HCT116 (cell line): ENCODE data around the gene LIG3.

Experiments
- EGR1 ChIP-seq: IDR thresholded peaks from 2 replicates; pipeline ENCODE4 v1.6.1; 2012; ENCODE audit warnings: low read depth
- EZH2 ChIP-seq: fragments of 200-600 bp; sonication (generic); IDR thresholded peaks from 2 replicates; pipeline ENCODE4 v1.6.1; 2017; ENCODE audit warnings: antibody characterized with exemption, mixed run types
- JUND ChIP-seq: IDR thresholded peaks from 2 replicates; pipeline ENCODE4 v1.6.1; 2012
- POLR2A ChIP-seq: IDR thresholded peaks from 2 replicates; pipeline ENCODE4 v1.7.0; 2011; ENCODE audit warnings: borderline replicate concordance; ENCODE audit not compliant: insufficient read depth, insufficient read length; ENCODE audit errors: extremely low read depth
- POLR2AphosphoS5 ChIP-seq: IDR thresholded peaks from 2 replicates; pipeline ENCODE4 v1.6.1; 2011; ENCODE audit warnings: mild to moderate bottlenecking, low read depth, low read length, moderate library complexity
- RAD21 ChIP-seq: IDR thresholded peaks from 2 replicates; pipeline ENCODE4 v1.6.1; 2012; ENCODE audit warnings: low read depth, mild to moderate bottlenecking
- SIN3A ChIP-seq: IDR thresholded peaks from 2 replicates; pipeline ENCODE4 v1.6.1; 2012; ENCODE audit warnings: low read depth
- SP1 ChIP-seq: IDR thresholded peaks from 2 replicates; pipeline ENCODE4 v1.6.1; 2012; ENCODE audit warnings: low read depth
- YY1 ChIP-seq: IDR thresholded peaks from 2 replicates; pipeline ENCODE4 v1.6.1; 2011; ENCODE audit warnings: low read length, low read depth, moderate library complexity, mild to moderate bottlenecking; ENCODE audit not compliant: insufficient replicate concordance; ENCODE audit errors: extremely low read depth
- ZNF274 ChIP-seq: fragments of 200-500 bp; sonication (Bioruptor generic); IDR thresholded peaks from 2 replicates; pipeline ENCODE4 v1.6.1; 2014; ENCODE audit warnings: mild to moderate bottlenecking, low read depth, low read length, inconsistent platforms
- TF ChIP-seq, protein P1 (sequence below), 3 experiments: fragments of 200-600 bp in 1 of 3; sonication (generic) in 1 of 3; IDR thresholded peaks in 2 of 3; conservative IDR thresholded peaks in 1 of 3; 2 replicates each; pipeline ENCODE4 v1.5.1; 2012 to 2017; ENCODE audit warnings: low read depth in 2 of 3, low read length in 2 of 3, antibody characterized with exemption in 1 of 3, borderline replicate concordance in 1 of 3, control low read depth in 1 of 3, mild to moderate bottlenecking in 1 of 3, mixed read lengths in 1 of 3, mixed run types in 1 of 3, moderate library complexity in 1 of 3; ENCODE audit not compliant: insufficient read depth in 1 of 3
- TF ChIP-seq, protein P2 (sequence below): IDR thresholded peaks from 2 replicates; pipeline ENCODE4 v1.6.1; 2012; ENCODE audit warnings: low read depth
- TF ChIP-seq, protein P3 (sequence below): IDR thresholded peaks from 2 replicates; pipeline ENCODE4 v1.6.1; 2012

DNA sequence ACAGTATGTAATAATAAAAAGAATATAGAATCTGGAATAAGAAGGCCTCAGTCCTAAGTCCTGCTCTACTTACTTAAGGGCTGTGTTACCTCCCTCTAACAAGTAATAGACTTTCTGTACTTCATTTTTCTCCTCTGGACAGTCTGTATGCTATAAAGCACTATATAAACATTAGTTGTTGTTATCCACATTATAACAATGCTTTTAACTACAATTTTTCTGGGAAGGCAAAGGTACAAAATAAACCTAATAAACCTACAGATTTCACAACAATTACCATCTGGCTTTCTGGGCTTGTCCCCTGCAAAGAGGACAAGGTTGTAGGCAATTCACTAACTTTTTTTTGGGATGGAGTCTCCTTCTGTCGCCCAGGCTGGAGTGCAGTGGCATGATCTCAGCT, 50.5 kb downstream of the LIG3 start:
- TF ChIP-seq, protein P1, sequence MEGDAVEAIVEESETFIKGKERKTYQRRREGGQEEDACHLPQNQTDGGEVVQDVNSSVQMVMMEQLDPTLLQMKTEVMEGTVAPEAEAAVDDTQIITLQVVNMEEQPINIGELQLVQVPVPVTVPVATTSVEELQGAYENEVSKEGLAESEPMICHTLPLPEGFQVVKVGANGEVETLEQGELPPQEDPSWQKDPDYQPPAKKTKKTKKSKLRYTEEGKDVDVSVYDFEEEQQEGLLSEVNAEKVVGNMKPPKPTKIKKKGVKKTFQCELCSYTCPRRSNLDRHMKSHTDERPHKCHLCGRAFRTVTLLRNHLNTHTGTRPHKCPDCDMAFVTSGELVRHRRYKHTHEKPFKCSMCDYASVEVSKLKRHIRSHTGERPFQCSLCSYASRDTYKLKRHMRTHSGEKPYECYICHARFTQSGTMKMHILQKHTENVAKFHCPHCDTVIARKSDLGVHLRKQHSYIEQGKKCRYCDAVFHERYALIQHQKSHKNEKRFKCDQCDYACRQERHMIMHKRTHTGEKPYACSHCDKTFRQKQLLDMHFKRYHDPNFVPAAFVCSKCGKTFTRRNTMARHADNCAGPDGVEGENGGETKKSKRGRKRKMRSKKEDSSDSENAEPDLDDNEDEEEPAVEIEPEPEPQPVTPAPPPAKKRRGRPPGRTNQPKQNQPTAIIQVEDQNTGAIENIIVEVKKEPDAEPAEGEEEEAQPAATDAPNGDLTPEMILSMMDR (IDR thresholded peaks at IDR 0.05 in 2 of 3, conservative IDR thresholded peaks at IDR 0.05 in 1 of 3; ENCODE audit: borderline replicate concordance in 1 of 3, insufficient read depth in 1 of 3, low read depth in 2 of 3, low read length in 2 of 3), result no peak
- TF ChIP-seq POLR2AphosphoS5 (no peak), ZNF274 (no peak), EGR1 (no peak), SP1 (no peak), POLR2A (no peak), EZH2 (no peak), YY1 (no peak), JUND (no peak), SIN3A (no peak), RAD21 (no peak)
- TF ChIP-seq, protein P2, sequence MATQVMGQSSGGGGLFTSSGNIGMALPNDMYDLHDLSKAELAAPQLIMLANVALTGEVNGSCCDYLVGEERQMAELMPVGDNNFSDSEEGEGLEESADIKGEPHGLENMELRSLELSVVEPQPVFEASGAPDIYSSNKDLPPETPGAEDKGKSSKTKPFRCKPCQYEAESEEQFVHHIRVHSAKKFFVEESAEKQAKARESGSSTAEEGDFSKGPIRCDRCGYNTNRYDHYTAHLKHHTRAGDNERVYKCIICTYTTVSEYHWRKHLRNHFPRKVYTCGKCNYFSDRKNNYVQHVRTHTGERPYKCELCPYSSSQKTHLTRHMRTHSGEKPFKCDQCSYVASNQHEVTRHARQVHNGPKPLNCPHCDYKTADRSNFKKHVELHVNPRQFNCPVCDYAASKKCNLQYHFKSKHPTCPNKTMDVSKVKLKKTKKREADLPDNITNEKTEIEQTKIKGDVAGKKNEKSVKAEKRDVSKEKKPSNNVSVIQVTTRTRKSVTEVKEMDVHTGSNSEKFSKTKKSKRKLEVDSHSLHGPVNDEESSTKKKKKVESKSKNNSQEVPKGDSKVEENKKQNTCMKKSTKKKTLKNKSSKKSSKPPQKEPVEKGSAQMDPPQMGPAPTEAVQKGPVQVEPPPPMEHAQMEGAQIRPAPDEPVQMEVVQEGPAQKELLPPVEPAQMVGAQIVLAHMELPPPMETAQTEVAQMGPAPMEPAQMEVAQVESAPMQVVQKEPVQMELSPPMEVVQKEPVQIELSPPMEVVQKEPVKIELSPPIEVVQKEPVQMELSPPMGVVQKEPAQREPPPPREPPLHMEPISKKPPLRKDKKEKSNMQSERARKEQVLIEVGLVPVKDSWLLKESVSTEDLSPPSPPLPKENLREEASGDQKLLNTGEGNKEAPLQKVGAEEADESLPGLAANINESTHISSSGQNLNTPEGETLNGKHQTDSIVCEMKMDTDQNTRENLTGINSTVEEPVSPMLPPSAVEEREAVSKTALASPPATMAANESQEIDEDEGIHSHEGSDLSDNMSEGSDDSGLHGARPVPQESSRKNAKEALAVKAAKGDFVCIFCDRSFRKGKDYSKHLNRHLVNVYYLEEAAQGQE, result no peak
- TF ChIP-seq, protein P3, sequence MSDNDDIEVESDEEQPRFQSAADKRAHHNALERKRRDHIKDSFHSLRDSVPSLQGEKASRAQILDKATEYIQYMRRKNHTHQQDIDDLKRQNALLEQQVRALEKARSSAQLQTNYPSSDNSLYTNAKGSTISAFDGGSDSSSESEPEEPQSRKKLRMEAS, result no peak
